ENCODE measurements around the gene TJAP1.
A peak's percentile ranks its signal among the peaks of the same experiment; 100 is the strongest.
"Not testable (repeated sequence)": the region's sequence is repeated elsewhere in the genome, so short reads cannot be mapped to it uniquely, and the experiment has no call there.

Gene TJAP1

DNA sequence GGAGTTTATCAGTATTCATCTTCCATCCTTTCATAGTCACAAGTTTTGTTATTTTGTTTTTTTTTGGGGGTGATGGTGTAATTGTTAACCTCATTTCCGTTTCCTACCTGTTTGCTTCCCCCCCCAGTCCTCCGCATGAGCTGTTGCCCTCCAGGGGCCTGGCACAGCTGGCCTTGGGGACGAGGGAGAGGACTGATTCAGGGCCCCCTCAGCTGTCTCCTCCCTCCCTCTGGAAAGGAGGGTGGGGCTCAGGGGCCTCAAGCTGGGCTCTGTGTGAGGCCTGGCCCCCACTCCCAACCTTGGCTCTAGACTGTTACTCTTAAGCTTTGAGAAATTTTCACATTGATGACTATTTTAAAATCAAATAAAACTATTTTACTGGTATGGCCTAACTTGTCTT lies 28.8 kb downstream of the TJAP1 start:
- no peak for DNase-seq (ENCODE audit: low read depth)

GRCh38 chr6:43506667-43507471 lies 29.5 kb downstream of the TJAP1 start:
- peak; percentile 68 for DNase-seq (ENCODE audit: low read depth)

DNA sequence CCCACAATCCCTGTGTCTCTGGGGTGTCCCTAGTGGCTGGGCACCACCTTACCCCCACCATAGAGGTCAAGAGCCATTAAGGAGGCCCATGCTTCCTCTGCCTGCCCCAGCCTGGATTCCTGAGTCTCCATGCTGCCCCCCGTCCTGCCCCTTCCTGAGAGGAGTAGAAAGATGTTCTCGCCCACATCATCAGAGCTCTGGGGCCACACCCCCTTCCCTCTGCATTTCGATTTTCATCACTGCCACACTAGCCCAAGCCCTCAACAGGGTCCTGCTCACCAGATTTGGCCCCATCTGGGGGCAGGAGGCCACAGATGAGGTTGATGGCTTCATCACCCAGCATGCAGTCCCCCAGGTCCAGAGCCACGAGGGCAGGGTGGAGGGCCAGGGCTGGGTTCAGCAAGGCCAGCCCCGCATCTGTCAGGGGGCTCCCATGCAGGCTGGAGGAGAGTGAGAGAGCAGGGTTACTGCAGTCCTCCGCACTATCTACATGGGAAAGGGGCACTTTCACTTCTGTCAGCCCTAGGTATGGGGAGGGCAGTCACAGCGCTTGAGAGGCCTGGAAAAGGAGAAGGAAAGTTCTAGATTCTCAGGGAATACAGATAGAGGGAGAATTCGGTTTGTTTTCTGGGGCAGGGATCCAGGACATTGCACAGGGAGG lies 31.2 kb downstream of the TJAP1 start:
- no peak for DNase-seq (ENCODE audit: low read depth)

DNA sequence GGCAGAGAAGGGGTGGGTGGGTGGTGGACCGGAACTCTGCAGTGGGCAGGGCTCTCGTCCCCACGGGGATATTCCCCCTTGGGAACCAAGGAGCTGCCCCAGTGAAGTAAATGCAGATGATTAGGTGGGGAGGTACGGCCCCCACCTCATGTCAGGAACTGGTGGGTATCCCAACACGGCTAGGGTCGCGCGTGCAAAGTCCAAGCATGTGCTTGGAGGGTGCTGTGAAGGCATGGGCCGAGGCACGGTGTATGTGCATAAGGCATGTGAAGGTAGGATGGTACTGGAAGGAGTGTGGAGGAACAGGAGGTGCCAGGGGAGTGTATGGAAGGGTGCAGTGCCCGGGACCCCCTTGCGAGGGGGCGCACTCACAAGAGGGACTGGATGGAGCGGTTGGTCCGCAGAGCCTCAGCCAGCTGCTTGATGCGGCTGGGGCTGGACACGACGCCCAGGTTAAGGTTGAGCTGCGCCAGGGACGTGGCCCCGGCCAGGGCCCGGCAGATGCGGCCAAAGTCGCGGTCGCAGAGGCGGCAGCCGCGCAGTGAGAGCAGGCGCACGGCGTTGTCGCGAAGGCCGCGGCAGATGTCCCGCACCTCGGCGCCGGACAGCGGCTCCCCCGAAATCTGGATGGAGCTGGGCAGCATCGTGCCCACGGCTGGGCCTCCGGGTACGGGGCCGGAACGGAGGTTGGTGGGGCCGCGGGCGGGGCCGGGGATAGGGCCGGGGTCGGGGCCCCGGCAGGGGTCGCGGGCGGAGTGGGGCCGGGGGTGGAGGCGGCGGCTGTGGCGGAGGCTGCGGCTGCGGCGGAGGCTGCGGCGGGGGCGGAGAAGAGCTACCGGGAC lies 32.0 kb downstream of the TJAP1 start:
- no peak for DNase-seq (ENCODE audit: low read depth)

DNA sequence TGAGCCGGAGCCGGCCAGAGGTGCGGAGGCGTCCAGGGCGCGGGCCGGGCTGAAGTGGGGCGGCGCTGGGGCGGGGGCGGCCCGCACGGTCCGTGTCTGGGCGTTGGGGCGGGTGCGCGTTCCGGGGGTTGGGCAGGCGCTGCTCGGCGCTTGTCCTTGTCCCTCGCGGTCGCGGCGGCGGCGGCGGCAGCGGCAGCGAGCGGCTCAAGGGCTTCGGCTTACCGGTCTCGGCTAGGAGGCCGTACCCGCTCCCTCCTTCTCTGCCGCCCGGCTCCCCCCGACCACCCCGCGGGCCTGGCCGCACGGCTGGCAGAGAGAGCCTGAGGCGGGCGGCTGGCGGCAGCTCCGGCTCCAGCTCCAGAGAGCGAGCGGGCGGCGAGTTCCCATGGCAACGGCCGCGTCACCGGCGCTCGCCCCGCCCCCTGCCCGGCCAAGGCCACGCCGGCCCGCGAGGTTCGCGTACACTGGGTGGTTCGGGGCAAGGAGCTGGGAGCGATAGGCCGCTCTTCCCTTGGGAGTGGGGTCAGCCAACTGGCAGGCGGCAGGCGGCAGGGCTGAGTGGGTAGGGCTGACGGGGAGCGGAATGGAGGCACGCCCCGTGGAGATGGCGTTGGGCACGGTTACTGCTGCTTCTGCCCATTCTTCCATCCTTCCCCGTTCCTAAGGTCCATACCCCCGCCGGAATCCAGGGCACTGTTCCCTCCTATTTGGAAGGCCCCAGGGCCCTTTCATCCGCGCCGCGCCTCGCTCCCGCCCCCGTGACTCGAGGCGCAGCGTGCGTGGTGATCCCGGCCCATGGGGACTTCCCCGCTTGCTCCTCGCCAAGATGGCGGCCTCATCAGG lies 32.8 kb downstream of the TJAP1 start, which contains the start of gene LRRC73:
Gene LRRC73, minus strand, starts transcription at position 363 of the 843 bp plus-strand sequence. CDS start 561 bp downstream, outside the sequence.
- peak; percentile 75 for DNase-seq (ENCODE audit: low read depth)

DNA sequence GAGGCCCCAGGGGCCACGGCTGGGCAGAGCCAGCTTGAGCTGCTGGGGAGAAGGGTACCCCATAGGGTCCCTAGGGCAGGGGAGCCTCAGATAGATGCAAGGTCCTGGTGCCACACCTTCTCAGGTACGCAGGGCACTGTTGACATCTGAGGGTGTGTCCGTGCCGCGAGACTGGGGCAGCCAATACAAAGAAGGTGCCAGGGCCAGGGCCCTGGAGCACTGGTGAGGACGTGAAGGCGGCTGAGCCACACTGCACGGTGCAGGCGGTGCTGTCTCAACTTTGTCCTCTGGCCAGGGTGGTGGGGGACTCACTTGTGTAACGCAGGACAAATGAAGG lies 33.4 kb downstream of the TJAP1 start:
- no peak for DNase-seq (ENCODE audit: low read depth)

- no peak for DNase-seq (ENCODE audit: low read depth)
These were observed 34.5 kb downstream of the TJAP1 start for GRCh38 chr6:43511824-43512415.

DNA sequence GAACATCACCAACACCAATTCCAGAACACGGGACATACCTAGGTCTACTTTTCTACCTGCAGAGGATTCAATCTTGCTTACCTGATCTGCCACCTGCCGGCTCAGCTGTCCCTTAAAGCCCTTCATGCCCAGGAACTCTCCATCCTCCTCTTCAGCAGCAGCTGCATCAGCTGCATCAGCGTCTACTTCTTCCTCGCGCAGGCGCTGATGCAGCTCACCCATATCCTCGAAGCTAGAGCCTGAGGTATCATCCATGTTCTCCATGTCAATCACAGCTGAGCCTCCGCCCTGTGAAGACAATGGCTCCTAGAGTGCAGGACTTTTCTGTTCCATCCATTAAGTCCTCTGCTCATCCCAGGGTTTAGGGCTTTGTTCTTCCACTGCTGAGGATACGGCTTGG lies 38.4 kb downstream of the TJAP1 start:
- DNase-seq (ENCODE audit: low read depth) = no peak

GRCh38 chr6:43516367-43516696 lies 39.0 kb downstream of the TJAP1 start:
- no peak for DNase-seq (ENCODE audit: low read depth)

DNA sequence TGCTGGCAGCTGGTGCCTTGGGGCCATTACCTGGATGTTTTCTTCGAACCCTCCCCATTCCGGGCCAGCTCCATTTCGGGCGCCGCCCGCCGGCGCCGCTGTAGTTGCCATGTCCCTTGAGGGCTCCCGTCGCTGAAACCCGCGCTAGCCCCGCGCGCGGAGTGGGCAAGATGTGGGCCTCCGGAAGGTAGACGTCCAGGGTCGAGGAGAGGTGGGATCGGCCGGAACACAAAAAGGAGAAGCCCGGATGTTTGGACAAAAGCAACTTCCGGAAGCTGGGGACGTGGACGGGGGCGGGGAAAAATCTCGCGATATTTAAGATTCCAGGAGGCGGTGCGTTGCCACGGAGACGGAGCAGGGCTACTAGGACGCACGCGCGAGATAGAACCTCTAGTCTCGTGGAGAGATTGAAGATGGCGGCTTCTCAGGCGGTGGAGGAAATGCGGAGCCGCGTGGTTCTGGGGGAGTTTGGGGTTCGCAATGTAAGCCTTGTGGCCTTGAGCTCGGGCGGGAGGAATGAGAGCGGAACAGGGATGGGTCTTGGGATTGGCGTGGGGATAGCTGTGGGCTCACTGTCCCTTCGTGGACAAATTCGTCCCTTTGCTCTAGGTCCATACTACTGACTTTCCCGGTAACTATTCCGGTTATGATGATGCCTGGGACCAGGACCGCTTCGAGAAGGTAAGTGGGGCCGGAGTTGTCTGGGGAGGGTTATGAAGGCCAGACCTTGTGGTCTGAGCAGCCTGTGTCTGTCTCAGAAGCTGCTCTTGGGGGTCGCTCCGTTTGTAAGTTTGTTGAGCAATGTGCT lies 39.5 kb downstream of the TJAP1 start, which contains the start of the genes POLR1C and YIPF3:
Gene POLR1C, plus strand, starts transcription at position 393 of the 808 bp plus-strand sequence. Its CDS starts 21 bp downstream, at position 414.
Gene YIPF3, minus strand, starts transcription at position 230 of the 808 bp plus-strand sequence. Its CDS starts 119 bp downstream, at position 111.
- DNase-seq (ENCODE audit: low read depth) = peak; percentile 94

- peak; percentile 17 for DNase-seq (ENCODE audit: low read depth)
These were observed 40.4 kb downstream of the TJAP1 start for GRCh38 chr6:43517505-43518357.

DNA sequence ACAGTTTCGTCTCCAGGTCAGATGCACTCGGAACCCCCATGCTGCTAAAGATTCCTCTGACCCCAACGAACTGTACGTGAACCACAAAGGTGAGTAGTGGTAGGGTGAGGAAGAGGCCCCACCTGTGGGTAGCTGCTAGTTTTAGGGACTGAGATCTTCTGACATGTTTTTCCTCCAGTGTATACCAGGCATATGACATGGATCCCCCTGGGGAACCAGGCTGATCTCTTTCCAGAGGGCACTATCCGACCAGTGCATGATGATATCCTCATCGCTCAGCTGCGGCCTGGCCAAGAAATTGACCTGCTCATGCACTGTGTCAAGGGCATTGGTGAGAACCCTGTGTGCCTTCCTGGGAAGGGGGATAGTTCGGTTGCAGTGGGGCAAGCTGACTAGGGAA lies 42.7 kb downstream of the TJAP1 start:
- no peak for DNase-seq (ENCODE audit: low read depth)

DNA sequence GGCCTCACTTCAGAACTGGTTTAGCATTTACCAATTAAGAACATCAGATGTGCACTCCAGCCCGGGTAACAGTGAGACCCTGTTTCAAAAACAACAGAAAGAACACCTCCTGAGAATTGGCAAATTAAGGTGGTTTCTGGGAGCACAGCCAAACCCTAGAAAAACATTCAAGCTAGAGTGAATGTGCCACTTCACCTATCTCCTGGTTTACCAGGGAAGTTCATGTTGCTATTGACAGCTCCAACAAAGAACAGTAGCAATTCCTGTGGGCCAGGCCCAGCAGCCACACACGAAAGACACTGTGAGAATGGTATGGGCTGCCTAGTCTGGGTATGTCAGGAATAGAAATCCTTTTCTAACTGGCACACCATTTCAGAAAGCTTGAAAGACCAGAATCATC lies 44.5 kb downstream of the TJAP1 start:
- DNase-seq (ENCODE audit: low read depth) = no peak

DNA sequence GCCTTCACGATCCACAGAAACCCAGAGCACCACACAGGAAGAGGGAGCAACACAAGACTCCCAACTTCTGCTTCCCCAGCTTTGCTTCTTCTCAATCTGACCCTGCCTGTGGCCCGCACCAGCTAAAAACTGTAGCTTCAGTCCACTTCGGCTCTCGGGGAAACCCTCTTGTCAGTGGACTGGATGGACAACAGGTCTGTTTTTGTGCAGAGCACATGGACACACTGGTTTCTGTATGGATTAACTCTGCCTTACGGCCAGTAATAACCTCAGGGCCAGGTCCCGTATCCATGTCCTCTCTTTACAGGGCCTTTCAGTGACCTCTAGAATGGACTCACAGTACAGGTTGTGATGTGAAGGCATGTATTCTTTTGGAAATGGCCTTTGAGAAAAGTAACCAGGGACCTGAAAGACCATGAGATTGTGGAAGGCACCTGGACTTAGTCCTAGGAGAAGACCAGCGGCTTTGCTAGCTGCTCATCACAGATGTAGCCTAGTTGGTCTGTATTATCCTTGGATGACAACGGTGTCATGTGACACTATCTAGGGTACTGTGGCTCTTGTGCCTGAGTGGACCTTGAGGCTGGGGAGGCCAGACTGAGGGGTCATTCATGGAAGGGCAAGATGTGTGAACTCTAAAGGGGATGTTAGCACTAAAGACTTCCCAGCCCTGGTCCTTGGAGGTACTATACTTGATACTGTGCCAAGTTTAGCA lies 45.3 kb downstream of the TJAP1 start:
- DNase-seq (ENCODE audit: low read depth) = no peak

- no peak for DNase-seq (ENCODE audit: low read depth)
These were observed 45.9 kb downstream of the TJAP1 start for GRCh38 chr6:43523284-43523683.

DNA sequence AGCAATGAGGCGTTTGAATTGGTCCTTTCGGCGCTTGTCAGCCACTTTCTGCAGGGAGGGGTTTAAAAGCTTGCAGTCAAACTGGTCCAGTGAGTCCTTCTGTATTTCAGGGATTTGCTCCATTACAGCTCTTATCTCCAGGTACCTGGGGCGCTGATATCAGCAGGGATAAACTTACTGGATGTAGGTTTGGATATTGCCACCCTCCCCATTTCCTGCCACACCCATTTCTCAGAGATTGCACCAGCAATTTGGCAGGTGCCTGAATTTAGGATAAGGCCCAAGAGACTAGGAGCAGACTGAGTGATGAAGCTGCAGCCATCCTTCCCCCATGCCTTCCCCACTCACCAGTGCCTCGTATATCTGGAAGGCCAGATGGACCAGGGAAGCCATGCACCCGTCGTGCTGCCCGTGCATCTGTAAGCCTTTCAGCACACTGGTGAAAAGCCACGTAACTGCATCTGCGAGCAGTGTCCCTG lies 47.2 kb downstream of the TJAP1 start:
- DNase-seq (ENCODE audit: low read depth) = no peak

GRCh38 chr6:43532201-43532600 lies 54.8 kb downstream of the TJAP1 start:
- DNase-seq (ENCODE audit: low read depth) = peak; percentile 12

GRCh38 chr6:43538986-43539385 lies 61.6 kb downstream of the TJAP1 start:
- not testable (repeated sequence) for DNase-seq (ENCODE audit: low read depth)

DNA sequence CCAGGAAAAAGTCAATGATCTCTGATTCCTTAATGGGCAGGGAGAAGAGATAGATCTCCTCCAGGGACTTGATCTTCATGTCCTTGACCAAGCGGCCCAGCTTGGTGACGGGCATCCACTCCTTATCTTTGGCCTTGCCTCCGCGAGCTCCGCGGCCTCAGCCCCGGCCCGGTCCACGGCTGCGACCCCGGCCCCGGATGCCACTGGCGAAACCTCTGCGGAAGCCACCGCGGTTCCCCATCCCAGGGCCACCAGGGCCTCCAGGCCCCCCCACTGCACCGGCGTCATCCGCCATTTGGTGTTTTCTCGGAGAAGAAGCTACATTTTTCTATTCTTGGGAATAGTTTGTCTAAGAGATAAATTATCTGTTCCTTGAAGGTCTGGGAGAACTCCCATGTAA lies 62.0 kb downstream of the TJAP1 start:
- DNase-seq (ENCODE audit: low read depth) = not testable (repeated sequence)

Data from amniotic epithelial cell (primary cell).